Measurements from ENCODE around the gene WDR1.

GRCh38 chr4:10096201-10096977 is 20.2 kb downstream of the WDR1 start:
- TF ChIP-seq CTCF (conservative IDR thresholded peaks at IDR 0.05; ENCODE audit: low read depth, low read length) (no peak), EZH2 (IDR thresholded peaks at IDR 0.05; ENCODE audit: borderline replicate concordance, low read depth, low read length, poor library complexity, severe bottlenecking) (no peak)
